ENCODE data around the gene ILF3.

The ILF3 gene

DNA sequence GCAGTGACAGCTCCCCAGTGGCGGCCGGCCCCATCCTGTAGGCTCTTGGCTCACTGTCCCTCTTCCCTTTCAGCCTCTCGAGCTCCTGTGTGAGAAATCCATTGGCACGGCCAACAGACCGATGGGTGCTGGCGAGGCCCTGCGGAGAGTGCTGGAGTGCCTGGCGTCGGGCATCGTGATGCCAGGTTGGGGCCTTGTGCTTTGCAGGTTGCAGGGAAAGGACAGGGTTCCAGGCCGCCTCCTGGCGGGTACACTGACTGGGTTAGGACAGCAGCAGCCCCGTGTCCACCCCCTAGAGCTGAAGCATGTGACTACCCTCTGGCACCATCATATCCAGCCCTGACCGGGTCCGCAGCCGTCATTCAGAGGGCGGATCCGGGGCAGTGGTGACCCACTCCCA lies 25.6 kb downstream of the ILF3 start:
- DNase-seq = no peak

DNA sequence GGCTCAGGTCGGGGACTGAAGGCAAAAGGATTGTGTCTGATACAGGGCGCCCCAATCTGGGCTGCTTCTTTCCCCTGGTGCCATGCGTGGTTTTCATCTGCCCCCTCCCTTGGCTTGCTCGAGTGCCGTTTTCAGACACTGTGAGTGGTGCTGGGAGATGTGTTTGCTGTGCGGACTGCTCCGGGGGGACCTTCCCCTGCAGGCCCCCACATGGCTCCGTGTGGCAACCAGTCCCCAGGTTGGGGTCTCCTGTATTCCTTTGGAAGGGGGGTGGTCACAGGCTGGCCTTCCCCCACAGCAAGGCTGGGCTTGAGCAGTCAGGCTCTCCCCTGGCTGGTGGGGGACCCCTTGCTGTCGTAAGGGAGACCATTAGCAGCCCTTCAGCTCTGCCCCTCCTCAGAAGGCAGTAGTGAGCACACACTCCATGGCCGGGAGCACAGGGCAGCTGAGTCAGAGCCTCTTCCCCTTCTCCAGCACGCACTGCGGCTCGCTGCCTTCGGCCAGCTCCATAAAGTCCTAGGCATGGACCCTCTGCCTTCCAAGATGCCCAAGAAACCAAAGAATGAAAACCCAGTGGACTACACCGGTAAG lies 26.5 kb downstream of the ILF3 start:
- no peak for DNase-seq

DNA sequence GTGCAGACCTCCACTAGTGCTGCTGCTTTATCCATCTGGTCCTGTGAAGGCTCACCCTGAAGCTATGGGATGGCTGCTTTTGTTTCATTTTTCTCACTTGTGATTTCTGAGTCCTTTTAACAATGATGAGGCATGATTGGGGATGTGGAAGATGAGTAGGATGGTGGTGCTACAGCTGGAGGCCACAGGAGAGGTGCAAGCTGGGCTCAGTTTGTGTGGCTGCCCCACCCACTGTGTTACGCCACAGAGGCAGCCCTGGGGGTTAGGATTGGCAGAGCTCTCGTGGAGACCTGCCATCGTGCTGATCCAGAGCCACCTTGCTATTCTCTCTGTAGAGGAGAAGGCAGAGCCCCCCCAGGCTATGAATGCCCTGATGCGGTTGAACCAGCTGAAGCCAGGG lies 27.5 kb downstream of the ILF3 start:
- no peak for DNase-seq

DNA sequence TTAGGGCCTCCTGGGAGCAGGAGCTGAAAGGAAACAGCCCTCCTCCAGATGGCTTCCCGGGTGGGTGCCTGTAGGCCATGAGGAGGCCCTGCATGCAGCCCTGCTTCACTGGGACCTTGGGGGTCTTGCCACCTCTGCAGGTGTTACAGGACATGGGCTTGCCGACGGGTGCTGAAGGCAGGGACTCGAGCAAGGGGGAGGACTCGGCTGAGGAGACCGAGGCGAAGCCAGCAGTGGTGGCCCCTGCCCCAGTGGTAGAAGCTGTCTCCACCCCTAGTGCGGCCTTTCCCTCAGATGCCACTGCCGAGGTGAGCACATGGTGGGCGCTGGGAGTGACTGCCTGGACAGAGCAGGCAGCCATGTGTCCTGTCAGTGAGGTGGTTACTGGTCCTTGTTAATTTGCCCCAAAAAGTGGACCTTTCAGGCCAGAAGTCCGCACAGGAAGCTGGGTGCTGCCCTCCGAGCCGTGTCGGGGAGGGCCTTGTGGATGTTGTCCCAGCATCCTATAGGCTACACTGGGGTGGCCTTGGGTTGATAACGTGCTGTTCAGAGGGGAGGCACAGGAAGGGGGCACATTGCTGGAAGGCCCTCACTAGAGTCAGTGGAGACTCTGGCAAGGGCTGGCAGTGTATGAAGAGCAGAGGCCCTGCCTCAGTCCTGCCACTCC lies 28.4 kb downstream of the ILF3 start:
- no peak for DNase-seq

DNA sequence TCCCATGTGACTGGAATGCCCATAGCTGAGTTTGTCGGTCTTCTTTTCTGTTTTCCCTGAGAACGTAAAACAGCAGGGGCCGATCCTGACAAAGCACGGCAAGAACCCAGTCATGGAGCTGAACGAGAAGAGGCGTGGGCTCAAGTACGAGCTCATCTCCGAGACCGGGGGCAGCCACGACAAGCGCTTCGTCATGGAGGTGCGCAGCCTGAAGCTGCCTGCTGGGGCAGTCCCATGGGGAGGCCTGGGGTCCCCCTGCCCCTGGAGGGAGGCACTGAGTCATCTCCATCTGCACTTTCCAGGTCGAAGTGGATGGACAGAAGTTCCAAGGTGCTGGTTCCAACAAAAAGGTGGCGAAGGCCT lies 28.9 kb downstream of the ILF3 start:
- no peak for DNase-seq

DNA sequence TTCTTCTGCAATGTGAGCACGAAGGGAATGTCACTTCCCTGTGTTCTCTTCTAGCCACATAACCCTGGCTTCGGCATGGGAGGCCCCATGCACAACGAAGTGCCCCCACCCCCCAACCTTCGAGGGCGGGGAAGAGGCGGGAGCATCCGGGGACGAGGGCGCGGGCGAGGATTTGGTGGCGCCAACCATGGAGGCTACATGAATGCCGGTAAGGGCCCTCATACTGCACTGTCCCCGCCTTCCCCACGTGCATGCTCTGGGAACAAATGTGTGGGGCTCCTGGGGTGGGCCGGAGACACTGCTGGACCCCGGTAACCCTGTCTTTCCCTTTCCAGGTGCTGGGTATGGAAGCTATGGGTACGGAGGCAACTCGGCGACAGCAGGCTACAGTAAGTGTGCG lies 29.4 kb downstream of the ILF3 start:
- DNase-seq = no peak

DNA sequence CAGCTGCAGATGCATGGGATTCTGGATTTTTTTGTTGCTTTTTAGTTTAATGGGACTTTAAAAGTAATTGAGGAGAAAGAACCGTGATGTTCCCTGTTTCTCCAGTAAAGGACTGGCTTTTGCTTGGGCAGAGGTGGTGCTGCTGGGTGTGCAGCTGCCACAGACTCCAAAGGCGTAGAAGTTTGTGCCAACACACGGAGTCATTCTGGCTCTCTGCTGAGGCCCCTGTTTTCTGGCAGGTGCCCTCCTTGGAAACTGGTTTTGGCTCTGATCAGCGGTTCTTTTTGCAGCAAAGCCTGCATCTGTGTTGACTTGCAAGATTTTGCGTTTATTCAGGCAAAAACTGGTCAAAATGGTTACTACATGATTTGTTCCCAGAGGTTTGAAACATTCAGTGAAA lies 31.1 kb downstream of the ILF3 start:
- DNase-seq = no peak

DNA sequence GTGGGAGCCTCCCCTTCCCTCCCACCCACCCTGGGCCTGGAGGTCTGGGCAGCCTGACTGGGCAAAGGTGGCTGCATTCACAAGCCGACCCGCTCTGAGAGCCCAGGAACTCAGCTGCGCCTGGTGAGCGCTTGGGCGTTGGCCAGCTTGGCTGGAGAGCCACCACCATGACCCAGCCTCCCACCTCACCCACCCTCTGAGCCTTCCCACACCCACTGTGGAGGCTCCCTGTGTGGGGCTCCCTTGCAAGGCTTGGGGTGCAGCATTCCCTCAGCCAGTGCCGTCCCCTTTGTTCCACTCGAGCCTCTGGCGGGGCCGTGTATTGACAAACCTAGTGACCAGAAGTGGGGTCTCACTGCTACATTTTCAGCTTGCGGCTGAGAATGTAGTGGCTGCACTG lies 32.0 kb downstream of the ILF3 start:
- no peak for DNase-seq

DNA sequence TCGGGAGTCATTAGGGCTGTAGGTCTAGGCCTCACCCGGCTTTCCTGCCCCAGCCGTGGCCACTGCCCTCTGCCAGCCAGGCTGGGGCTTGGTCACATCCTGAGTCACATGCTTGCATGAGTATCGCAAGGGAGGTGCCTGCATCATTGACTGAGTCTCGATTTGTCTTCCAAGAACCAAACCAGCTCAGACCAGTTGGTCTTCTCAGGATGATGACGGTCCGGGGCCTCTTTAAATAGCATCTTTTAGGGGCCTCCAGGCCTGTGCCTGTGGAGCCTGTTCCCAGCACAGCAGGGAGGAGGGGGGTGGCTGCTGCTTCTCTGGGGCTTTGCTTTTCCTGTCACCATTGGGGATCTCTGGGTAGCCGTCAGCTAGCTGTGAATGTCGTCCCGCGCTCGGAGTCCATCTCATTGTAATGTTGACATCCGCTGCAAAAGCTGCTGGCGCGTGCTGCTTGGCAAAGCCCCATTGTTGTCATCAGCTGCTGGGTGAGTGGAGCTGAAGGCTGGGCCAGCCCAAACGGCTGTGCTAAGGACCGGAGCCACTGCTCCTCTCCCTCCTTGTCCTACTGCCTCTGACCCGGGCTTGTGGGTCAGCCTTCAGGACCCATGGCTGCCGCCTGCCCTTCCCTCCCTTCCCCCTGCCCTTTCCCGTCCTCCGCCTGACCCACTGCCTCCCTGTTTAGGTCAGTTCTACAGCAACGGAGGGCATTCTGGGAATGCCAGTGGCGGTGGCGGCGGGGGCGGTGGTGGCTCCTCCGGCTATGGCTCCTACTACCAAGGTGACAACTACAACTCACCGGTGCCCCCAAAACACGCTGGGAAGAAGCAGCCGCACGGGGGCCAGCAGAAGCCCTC lies 32.7 kb downstream of the ILF3 start:
- no peak for DNase-seq

DNA sequence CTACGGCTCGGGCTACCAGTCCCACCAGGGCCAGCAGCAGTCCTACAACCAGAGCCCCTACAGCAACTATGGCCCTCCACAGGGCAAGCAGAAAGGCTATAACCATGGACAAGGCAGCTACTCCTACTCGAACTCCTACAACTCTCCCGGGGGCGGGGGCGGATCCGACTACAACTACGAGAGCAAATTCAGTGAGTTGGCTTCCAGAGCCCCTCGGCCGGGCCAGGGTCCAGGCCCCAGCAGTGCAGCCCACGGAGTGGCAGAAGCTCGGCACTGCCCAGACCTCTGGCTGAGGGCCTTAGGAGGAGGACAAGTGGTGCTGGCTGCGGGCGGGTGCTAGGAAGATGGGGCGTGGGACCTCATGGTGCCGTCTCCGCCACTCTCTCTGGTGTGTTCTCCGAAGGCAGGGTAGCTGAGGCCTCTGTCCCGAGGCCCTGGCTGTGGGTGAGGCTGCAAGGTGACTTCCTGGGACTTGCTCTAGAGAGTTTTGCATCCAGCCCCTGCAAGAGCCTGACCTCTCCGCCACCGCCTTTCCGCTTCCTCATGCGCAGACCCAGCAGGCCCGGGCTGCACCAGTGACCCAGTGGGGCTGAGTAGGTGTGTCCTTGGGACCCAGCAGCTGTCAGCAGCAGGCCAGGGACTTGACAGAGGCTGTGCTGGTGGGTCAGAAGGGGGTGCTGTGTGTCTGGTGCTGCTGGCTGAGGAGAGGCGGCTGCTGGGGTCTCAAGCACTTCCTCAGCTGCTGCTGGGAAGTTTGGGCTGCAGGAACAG lies 33.6 kb downstream of the ILF3 start:
- no peak for DNase-seq

DNA sequence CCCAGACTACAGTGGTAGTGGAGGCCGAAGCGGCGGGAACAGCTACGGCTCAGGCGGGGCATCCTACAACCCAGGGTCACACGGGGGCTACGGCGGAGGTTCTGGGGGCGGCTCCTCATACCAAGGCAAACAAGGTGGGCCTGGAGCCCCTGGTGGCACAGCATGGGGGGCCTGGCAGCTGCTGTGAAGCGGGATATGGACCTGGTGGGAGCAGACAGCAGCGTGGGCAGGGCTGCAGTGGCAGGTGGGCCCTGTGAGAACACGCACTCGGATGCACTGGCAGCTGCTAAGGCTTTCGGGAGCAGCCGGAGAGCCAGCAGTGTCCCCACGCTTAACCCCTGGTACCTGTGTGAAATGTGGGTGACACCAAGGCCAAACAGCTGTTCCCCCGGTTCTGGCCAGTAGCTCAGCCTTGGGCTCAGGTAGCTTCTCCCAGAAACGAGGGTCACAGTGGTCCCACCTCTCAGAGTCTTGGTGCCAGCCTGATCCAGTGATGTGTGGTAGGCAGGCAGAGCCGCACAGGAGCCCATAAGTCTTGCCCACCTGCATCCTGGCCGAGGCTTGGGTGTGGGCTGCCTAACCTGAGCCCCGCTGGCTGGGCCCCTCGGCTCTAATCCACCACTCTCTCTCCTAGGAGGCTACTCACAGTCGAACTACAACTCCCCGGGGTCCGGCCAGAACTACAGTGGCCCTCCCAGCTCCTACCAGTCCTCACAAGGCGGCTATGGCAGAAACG lies 34.6 kb downstream of the ILF3 start:
- no peak for DNase-seq

DNA sequence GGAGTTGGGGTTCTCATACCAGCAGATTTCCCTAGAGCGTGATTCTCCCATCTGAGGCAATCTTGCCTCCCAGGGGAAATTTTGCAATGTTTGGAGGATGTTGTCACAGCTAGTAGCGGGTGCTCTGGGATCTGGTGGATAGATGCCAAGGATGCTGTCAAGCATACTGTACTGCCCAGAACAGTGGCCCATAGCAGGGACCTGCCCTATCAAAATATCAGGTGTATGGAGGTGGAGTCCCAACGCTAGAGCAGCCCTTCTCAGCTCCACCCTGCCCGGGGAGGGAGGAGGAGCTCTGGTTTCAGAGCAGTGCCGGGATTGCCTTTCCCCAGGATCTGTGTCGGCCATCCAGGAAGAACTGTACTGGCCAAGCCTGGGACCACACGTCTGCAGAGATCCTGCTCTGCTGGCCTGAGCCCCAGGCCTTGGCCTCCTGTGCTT lies 36.2 kb downstream of the ILF3 start:
- no peak for DNase-seq

DNA sequence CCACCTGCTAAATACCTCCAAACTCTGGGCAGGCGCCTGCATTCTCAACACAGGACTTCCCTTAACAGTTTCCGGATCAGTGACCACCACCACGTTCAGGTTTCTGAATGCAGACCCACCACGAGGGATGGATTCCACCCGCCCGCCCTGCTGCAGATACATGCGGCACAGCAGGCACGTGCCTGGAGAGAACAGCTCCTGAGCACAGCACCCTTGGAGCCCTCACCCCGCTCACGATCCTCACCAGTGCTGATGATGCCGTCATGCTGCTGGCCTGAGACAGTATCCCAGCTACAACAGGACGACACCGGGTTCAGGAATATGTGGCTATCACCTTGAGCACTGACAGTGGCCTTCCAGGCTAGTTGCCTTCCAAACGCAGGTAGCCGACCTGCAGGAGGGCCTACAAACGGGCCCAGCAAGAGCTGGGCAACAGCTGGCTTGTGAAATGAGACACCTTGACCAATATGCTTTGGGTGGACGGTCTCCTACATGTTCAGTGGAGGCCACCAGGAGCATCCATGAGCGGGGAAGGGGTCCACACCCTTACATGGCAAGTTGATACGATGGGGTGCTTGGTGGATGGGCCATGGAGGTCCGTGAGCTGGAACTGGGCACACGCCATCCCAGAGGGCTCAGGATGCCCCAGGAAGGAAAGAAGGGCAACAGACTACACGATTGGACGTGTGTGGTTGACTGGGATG lies 37.2 kb downstream of the ILF3 start:
- no peak for DNase-seq

DNA sequence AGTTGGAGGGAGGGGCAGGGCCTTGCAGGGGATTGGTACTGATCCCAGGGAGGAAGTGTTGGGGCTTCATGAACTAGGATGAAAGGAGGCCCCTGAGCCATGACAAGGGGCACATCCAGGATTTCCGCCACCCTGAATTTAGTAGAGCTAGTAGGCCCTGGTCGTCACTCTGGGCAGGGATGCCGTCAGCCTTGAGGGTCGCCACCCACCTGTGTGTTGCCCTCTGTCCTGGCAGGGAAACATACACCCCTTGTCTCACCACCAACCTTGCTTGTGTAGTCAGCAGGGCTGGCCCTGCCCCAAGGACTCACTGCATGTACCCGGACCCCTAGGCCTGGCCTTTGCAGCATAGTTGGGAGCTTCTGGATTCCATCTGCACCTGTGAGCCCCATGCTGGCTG lies 37.7 kb downstream of the ILF3 start:
- DNase-seq = no peak

DNA sequence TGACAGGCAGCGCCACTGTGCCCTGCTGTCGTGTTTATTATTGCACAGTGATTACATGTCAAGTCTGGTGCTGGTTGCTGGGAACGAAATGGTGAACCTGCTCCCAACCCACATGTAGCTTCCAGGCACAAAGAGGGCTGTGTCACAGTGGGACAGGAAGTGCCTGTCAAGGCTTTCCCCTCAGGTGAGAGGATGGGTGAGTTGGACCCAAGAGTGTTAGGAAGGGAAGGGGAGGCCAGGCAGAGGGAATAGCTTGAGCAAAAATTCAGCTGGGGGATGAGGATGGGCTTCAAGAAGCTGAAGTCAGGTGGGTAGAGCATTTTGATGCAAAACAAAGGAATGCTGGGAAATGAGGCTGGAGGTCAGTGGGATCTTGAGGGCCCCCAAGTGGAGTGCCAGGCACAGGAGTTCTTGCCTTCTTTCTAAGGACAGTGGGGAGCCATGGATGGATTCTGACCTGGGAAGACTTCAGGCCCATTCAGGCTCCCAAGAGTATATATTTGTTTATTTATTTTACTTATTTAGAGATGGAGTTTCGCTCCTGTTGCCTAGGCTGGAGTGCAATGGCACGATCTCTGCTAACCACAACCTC lies 38.6 kb downstream of the ILF3 start:
- DNase-seq = no peak

DNA sequence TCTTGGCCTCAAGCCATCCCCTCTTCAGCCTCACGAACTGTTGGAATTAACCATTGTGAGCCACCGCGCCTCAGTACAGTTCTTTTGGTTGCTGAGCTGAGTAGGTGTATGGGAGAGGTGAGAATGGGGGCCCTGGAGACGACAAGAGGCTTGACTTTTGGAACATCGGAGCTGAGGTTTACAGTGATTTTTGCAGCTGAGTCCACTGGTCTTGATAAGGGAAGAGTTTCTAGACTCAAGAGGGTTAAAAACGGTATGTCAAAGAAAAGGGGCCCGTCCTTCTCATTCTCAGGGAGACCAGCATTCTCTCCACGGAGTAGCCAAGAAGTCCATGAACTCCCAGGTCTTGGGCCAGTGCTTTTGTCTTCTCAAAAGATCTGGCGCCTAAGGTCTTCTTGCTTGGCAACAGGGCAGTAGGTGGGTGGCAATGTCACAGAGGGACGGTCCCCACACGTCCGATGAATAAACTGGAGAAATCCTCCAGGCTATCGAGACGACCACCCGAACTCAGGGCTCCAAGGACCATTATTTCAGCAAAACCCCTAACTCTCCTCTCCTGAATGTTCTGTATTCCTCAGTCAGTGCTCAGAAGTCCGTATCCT lies 40.7 kb downstream of the ILF3 start:
- DNase-seq = no peak

DNA sequence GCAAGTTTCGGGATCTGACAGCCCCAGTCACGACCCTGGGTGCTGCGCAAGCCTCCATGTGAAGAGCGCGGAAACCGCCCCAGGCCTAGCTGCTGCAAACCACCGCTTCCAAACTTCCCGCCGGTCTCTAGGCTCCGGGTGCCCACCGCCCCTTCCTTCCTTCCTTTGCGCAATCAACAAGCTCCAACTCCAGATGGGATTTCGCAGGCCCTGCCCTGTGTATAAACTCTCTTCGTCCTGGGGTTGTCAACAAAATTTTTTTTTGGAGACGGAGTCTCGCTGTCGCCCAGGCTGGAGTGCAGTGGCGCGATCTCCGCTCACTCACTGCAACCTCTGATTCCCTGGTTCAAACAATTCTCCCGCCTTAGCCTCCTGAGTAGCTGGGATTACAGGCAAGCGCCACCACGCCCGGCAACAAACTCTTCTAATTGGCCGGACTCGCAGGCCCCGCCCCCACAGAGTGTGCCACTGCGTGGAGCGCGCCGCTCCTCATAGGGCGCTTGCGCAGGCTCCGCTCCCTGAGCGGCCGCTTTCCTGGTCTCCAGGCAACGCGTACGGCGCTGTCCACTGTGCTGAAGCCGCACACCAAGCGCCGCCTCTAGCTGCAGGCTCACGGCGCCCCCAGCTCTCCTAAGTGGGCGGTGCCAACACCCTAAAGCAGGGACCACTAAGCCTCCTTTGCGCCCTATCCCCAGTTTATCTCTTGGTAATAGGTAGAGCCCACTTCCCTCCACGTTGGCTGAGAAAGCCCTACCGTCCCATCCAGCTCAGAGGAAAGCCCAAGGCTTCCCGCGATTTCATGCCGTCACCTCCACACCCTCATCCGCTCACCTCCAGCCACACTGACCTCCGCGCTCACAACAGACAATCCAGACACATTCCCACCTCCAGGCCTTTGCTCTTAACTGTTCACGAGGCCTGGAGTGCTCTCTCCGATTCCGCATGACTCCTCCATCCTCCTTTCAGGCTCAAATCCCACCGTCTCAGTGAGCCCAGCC lies 41.6 kb downstream of the ILF3 start:
- DNase-seq = peak; percentile 91

DNA sequence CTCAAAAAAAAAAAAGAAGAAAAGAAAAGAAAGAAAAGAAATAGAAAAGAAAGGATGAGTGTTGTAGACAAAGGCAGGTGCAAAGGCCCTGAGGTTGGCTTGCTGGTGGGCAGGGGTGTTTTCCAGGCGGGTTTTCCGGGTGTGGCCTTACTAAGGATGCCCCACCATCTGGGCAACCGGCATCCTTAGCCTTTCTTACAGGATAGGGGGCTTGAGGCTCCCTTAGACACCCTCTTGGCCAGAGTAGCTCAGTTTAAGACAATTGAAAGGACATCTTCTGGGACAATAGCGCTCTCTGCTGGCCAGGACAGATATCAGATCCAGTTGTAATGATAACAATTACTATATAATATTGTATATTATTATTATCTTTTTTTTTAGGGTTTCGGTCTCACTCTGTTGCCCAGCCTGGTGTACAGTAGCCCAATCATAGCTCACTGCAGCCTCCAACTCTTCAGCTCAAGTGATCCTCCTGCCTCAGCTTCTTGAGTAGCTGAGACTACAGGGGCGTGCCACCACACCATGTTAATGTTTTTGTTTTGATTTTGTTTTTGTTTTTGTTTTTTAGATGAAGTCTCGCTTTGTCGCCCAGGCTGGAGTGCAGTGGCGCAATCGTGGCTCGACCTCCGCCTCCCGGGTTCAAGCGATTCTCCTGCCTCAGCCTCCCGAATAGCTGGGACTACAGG lies 45.6 kb downstream of the ILF3 start:
- DNase-seq = peak; percentile 78

DNA sequence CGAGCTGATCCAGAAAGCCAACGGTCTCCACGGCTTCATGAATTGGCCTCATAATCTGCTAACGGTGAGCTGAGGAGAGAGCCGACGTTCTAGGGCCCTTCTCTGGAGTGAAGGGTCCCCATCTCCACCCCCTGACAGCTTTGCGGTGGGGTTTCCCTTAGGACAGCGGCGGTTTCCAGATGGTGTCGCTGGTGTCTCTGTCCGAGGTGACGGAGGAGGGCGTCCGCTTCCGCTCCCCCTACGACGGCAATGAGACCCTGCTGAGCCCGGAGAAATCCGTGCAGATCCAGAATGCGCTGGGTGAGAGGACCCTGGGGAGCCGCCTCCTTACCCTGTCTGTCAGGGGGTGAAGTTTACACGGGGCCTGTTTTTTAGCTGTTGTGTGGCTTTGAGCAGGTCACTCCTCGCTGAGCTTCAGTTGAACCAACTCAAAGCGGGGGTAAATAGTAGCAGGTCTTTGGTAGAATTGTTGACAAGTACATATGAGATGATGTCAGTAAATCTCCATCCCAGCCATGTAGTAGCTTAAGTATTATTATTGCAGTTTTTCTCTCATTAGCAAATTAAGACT lies 47.9 kb downstream of the ILF3 start:
- DNase-seq = peak; percentile 24
